ENCODE results near the gene STXBP6. TPM values are rescaled to one million over a fixed set of nuclear protein-coding genes. Genes with fewer than 3 reads are reported as not detected.

Gene STXBP6
- total RNA-seq, 2 experiments from 2014 or later, result not detected

DNA sequence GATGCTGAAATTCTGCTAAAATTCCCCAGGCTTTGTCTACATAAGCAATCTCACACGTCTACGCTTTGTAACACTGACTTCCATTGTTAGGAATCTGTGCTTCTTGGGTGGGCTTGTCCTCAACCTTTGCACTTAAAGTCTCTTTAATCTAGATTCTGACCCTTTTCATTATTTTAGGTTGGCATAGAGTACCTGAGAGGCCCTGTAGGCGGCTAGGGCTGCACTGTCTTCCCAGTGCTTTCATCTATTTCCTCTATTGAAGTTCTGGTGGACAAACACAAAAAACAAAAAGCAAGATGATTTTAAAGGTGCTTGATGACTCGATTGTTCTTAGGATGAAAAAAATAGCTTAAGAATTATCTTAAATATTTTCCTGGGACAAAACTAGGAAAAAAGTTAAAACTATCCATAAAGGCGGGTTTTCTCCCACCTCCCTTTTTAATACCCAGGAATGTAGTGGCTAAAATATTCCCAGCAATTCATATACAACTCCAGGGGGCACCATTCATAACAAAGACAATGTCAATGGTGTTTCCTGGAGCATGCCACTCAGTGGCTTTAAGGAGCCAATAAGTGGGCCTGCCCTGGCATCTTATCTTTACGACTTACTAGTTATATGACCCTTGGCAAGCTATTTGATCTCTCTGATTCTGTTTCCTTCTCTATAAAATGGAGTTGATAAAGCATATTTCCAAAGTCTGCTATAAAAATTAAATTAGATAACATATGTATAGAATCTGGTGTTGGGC, 197.5 kb downstream of the STXBP6 start:
- Mint-ChIP-seq H3K36me3 (no peaks in the 10 kb centered on the region), H3K4me3 (no peak overlapping the region), H3K4me1 (no peaks in the 10 kb centered on the region), H3K9me3 (ENCODE audit: low read depth) (no peaks in the 10 kb centered on the region), H3K27ac (no peak overlapping the region), H3K27me3 (peaks cover 19% of the 10 kb centered on the region)
- ATAC-seq (no peak), DNase-seq (no peak)
- CTCF ChIA-PET, result no interaction called here

DNA sequence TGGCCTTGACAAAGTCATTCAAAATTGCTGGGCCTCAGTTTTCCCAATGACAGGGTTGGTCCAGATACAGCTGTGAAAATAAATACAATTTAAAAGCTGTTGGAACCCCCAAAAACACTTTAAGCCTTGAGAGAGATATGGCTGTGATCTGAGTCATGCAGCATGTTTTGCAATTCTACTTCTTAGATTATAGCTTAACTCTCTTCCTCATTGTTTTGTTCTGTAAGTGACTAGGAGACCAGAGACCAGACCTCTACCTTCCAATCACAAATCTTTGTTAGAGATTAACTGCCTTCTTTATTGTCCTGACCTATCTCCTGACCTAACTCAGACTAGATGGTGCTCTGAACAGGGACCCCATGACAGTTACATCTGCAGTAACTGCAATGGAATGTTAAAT, 198.1 kb downstream of the STXBP6 start:
- Mint-ChIP-seq H3K4me3 (no peak overlapping the region), H3K27ac (no peak overlapping the region), H3K4me1 (no peaks in the 10 kb centered on the region), H3K9me3 (ENCODE audit: low read depth) (no peaks in the 10 kb centered on the region), H3K27me3 (peaks cover 23% of the 10 kb centered on the region), H3K36me3 (no peaks in the 10 kb centered on the region)
- CTCF ChIA-PET, result no interaction called here
- DNase-seq (no peak), ATAC-seq (no peak)

DNA sequence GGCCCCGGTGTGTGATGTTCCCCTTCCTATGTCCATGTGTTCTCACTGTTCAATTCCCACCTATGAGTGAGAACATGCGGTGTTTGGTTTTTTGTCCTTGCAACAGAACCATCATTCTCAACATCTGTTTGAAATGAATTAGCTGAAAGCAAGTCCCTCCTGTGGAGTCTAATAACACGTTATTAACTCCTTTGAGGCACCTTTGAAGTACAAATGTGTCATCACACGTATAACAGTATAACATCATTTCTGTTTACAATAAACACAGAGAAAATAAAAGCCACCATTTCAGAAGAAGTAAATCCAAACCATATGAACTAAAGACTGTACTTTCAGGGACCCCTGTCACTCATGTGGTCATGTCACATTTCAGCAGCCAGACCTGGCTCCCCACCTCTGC, 198.5 kb downstream of the STXBP6 start:
- no peak for DNase-seq
- CTCF ChIA-PET, result no interaction called here
- no peaks in the 10 kb centered on the region for H3K4me1 Mint-ChIP-seq
- ATAC-seq, result no peak
- no peak overlapping the region for H3K27ac Mint-ChIP-seq
- H3K27me3 Mint-ChIP-seq, result peaks cover 22% of the 10 kb centered on the region
- no peaks in the 10 kb centered on the region for H3K9me3 Mint-ChIP-seq (ENCODE audit: low read depth)
- H3K36me3 Mint-ChIP-seq, result no peaks in the 10 kb centered on the region
- no peak overlapping the region for H3K4me3 Mint-ChIP-seq

DNA sequence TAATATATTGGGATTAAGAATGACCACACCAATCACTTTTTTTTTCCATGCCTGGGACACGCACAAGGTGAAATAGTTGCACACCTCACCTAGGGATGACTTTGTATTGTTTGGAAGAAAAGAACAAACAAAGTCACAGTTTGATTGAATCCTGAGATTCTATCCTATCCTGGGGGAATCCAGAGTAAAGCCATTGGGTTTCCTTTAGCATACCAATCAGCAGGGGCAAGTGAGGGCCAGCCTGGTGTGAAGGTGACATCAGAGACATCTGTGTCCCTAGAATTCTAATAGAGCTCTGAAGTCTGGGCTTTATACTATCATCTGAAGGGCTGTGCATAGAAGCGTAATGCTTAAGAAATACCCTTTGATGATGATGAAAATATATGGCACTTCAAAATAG, 199.9 kb downstream of the STXBP6 start:
- no peak overlapping the region for H3K4me3 Mint-ChIP-seq
- no peaks in the 10 kb centered on the region for H3K36me3 Mint-ChIP-seq
- peaks cover 25% of the 10 kb centered on the region for H3K27me3 Mint-ChIP-seq
- CTCF ChIA-PET, result no interaction called here
- ATAC-seq, result no peak
- no peaks in the 10 kb centered on the region for H3K9me3 Mint-ChIP-seq (ENCODE audit: low read depth)
- H3K4me1 Mint-ChIP-seq, result no peaks in the 10 kb centered on the region
- no peak for DNase-seq
- H3K27ac Mint-ChIP-seq, result no peak overlapping the region

DNA sequence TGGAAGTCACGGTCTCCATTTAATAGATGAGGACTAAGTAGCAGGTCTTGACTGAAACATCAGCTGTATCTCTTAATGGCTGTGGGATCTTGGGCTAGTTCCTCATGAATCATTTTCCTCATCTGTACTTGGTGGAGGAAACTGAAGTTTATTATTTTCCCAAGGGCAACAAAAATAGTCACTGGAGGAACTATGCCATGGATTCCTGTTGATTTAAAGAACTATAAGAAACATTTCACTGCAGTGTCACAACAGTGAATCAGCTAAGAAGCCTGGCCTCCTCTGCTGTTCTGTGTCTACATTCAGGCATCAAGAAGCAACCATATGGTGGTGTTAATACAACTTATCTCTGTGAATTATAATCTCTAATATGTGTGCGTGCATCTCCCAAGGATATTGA, 200.5 kb downstream of the STXBP6 start:
- Mint-ChIP-seq H3K36me3 (no peaks in the 10 kb centered on the region), H3K4me3 (no peak overlapping the region), H3K27ac (no peak overlapping the region), H3K27me3 (peaks cover 25% of the 10 kb centered on the region), H3K4me1 (no peaks in the 10 kb centered on the region), H3K9me3 (ENCODE audit: low read depth) (no peaks in the 10 kb centered on the region)
- DNase-seq, result no peak
- no peak for ATAC-seq
- CTCF ChIA-PET, result no interaction called here

DNA sequence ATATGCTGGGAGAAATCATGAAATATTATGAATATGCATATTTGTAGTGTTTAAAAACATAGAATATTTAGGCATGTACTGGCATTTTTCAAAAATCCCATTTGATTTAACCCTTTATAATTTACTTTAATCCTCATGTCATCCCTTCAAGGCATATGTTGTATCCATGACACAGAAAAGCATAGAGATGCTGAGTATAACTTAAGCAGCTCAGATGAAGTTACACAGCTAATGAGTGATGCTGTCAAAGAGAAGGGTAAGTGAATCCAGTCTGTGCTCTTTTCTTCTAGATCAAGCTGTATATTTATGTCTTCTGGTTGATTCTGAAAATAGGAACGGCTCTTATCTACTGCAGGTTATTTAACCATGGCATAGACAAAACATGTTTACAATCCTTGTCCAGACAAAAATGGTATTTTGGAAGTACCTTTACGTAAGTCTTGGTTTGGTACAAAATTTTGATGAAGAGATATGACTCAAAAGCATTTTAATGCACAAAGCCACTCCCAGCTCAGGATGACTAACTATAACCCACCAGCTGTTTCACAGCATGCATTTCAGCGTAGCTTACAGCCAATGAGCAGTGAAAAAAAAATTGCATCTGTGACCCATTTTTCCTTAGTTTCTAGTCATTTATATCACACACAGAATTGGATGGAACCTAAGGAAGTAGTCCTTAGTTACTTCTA, 201.7 kb downstream of the STXBP6 start:
- Mint-ChIP-seq H3K27me3 (peaks cover 25% of the 10 kb centered on the region), H3K4me1 (no peaks in the 10 kb centered on the region), H3K9me3 (ENCODE audit: low read depth) (no peaks in the 10 kb centered on the region), H3K4me3 (no peak overlapping the region), H3K27ac (no peak overlapping the region), H3K36me3 (no peaks in the 10 kb centered on the region)
- CTCF ChIA-PET, result no interaction called here
- no peak for DNase-seq
- no peak for ATAC-seq

DNA sequence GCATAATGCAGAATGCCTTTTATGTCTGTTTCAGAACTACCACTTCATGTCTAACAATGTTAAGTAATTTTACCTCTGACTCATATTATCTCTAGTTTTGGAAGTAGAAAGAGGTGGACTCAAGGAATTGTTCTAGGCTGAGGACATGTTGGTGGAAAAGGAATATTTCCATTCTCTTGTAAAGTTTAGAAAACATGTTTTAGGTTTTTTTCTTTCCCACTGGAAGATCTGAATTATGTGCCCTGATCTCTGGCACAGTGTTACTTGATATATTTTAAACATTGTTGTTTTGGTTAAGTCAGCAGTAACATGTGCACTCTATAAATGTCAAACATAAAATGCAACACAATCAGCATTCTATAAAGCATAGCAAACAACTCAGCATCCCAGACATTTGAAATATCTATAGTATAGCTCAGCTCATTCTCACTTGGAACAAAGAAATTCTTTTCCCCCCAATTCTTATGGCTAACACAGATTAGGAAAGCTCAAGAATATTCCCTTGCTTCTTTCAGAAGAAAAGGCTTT, 202.3 kb downstream of the STXBP6 start:
- Mint-ChIP-seq H3K27ac (no peak overlapping the region), H3K36me3 (no peaks in the 10 kb centered on the region), H3K9me3 (ENCODE audit: low read depth) (no peaks in the 10 kb centered on the region), H3K27me3 (peaks cover 25% of the 10 kb centered on the region), H3K4me1 (no peaks in the 10 kb centered on the region), H3K4me3 (no peak overlapping the region)
- CTCF ChIA-PET, result no interaction called here
- DNase-seq (no peak), ATAC-seq (no peak)

DNA sequence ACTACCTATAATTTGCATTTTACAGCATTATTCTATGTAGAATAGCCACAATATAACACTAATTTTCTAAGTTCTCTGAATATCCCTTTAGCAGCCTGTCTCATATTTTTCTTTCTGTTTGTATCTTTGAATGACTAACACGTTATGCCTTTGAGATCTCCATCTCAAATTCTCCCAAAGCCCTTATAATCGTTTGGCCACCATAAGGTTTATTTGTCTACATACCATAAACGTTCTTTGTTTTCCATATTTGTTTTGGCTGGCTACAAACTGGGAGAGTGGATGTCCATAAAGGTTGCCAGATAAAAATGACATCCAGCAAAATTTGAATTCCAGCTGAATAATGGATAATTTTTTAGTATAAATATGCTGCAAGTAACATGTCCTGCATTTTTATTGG, 203.7 kb downstream of the STXBP6 start:
- no peak for ATAC-seq
- Mint-ChIP-seq H3K27ac (no peak overlapping the region), H3K9me3 (ENCODE audit: low read depth) (no peaks in the 10 kb centered on the region), H3K4me1 (no peaks in the 10 kb centered on the region), H3K27me3 (peaks cover 34% of the 10 kb centered on the region), H3K4me3 (no peak overlapping the region), H3K36me3 (no peaks in the 10 kb centered on the region)
- CTCF ChIA-PET, result no interaction called here
- DNase-seq, result no peak

DNA sequence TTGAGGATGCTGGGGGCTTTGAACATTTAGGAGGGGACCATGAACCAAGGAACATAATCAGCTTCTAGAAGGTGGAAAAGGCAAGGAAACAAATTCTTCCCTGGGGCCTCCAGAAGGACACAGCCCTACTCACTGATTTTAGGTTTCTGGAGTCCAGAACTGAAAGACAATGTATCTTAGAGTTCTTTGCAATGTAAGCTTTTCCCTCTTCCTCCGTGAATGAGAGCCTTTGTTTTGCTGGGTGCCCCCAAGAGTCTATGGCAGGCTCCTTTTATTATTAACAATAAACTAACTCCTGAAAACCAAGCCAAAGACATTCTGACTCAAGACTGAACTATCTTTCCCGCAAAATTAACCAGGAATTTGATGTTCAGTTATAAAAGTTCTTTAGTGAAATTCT, 204.1 kb downstream of the STXBP6 start:
- H3K27me3 Mint-ChIP-seq, result peaks cover 35% of the 10 kb centered on the region
- CTCF ChIA-PET, result no interaction called here
- ATAC-seq (no peak), DNase-seq (no peak)
- no peaks in the 10 kb centered on the region for H3K4me1 Mint-ChIP-seq
- no peaks in the 10 kb centered on the region for H3K36me3 Mint-ChIP-seq
- no peak overlapping the region for H3K27ac Mint-ChIP-seq
- H3K4me3 Mint-ChIP-seq, result no peak overlapping the region
- no peaks in the 10 kb centered on the region for H3K9me3 Mint-ChIP-seq (ENCODE audit: low read depth)

DNA sequence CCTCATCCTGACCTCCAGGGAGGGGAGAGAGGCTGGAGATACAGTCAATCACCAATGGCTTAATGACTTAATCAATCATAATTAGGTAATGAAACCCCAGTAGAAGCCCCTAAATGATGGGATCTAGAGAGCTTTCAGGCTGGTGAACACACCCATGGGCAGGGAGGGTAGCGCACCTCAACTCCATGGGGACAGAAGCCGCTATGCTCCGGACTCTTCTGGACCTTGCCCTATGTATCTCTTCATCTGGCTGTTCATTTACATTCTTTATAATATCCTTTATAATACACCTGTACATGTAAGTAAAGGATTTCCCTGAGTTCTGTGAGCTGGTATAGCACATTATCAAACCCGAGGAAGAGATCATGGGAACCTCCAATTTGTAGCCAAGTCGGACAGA, 205.9 kb downstream of the STXBP6 start:
- DNase-seq (no peak), ATAC-seq (no peak)
- no peak overlapping the region for H3K27ac Mint-ChIP-seq
- no peaks in the 10 kb centered on the region for H3K36me3 Mint-ChIP-seq
- CTCF ChIA-PET, result no interaction called here
- no peaks in the 10 kb centered on the region for H3K9me3 Mint-ChIP-seq (ENCODE audit: low read depth)
- H3K4me3 Mint-ChIP-seq, result no peak overlapping the region
- H3K27me3 Mint-ChIP-seq, result peaks cover 42% of the 10 kb centered on the region
- H3K4me1 Mint-ChIP-seq, result no peaks in the 10 kb centered on the region

DNA sequence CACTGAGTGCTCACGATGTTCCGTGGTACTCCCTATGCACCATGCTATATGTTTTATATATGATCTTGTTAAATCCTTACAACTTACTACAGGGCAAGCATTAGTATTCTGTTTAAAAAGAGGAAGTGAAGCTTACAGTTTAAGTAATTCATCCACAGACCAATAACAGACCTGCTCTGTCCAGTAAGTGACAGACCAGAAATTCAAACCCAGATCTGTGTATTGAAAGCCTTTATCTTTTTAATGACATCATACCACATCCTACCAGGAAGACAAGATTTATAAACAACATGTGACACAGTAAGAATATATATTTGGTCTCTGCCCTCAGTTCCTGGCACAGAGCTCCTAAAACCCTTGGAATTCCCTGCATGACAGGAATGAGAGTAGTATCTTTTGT, 206.5 kb downstream of the STXBP6 start:
- H3K9me3 Mint-ChIP-seq (ENCODE audit: low read depth), result no peaks in the 10 kb centered on the region
- peaks cover 40% of the 10 kb centered on the region for H3K27me3 Mint-ChIP-seq
- H3K4me1 Mint-ChIP-seq, result no peaks in the 10 kb centered on the region
- CTCF ChIA-PET, result no interaction called here
- no peak for ATAC-seq
- H3K36me3 Mint-ChIP-seq, result no peaks in the 10 kb centered on the region
- no peak for DNase-seq
- H3K27ac Mint-ChIP-seq, result no peak overlapping the region
- H3K4me3 Mint-ChIP-seq, result no peak overlapping the region

DNA sequence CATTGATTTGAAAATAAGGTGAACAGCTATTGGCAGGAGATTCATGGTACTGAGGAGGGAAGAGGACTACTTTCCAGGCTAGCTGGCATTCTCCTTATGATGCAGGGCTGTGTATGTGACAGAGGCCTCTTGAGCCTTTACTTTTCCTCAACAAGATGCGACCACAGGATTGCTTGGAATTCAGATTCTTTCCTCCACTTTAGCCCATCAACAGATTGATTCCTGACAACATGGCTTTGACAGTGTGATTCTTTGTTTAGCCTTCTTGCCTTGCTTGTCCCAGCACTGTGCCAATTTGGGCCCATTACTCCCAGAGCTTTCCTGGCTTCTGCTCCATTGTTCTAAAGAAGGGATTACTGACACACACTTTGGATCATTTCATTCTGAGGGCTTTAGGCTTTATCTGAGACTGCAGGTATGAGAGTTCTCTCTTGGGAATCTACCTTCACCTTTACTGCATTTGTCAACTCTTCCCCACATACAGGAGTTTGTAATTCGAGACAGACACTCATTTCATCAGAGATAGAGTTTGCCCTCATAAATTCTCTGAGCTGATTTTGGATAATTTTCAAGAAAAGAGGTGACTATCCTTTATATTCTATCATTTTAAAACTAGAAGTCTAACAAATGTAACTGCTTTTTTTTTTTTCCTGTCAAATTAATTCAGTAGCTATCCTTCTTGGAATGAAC, 209.6 kb downstream of the STXBP6 start:
- DNase-seq, result no peak
- CTCF ChIA-PET, result no interaction called here
- Mint-ChIP-seq H3K9me3 (ENCODE audit: low read depth) (no peaks in the 10 kb centered on the region), H3K27me3 (peaks cover 25% of the 10 kb centered on the region), H3K36me3 (no peaks in the 10 kb centered on the region), H3K4me3 (no peak overlapping the region), H3K27ac (no peak overlapping the region), H3K4me1 (no peaks in the 10 kb centered on the region)
- no peak for ATAC-seq

DNA sequence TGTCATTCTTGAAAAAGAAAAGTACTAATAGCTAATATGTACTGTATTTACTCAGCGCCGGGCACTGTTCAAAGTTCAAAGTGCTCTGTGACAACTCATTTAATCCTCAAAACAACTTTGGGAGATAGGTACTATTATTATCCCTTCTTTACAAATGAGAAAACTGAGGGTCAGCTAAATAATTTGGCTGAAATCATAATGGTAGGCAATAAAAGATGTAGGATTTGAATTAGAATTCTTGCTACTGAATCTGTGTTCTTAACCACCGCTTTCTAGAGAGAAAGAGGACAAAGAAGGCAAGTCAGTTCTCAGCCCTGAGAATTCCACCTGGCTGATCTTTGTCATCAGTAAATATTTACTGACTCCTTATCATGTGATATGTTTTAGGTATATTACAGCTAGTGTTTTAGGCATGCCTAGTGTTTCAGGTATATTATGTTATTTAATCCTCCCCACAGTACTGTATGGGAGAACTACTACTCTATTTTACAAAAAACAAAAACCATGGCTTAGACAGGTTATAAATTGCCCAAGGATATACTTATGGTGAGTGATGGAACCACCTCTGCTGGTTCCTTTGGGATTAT, 210.2 kb downstream of the STXBP6 start:
- Mint-ChIP-seq H3K27me3 (peaks cover 28% of the 10 kb centered on the region), H3K36me3 (no peaks in the 10 kb centered on the region), H3K4me3 (no peak overlapping the region), H3K9me3 (ENCODE audit: low read depth) (no peaks in the 10 kb centered on the region), H3K4me1 (no peaks in the 10 kb centered on the region), H3K27ac (no peak overlapping the region)
- ATAC-seq (no peak), DNase-seq (no peak)
- CTCF ChIA-PET, result no interaction called here
